Neutrophil (primary cell): ENCODE results near the gene CACNA1C.
"Not testable (repeated sequence)": the region's sequence is repeated elsewhere in the genome, so short reads cannot be mapped to it uniquely, and the experiment has no call there.

Experiments
- H3K27ac ChIP-seq: fragments of 200-600 bp; sonication (generic); 2 replicates; pipeline ENCODE4 v1.5.1; 2016; ENCODE audit warnings: mild to moderate bottlenecking, moderate library complexity
- H3K27me3 ChIP-seq: fragments of 200-600 bp; sonication (generic); 2 replicates; pipeline ENCODE4 v1.6.0; 2016; ENCODE audit warnings: mild to moderate bottlenecking
- H3K36me3 ChIP-seq: fragments of 200-600 bp; sonication (generic); 2 replicates; pipeline ENCODE4 v1.5.1; 2017
- H3K4me1 ChIP-seq, 2 experiments: fragments of 200-600 bp in 1 of 2; sonication (generic) in 1 of 2; 1 replicate in 1 of 2; 2 replicates in 1 of 2; pipeline versions ENCODE4 v1.5.1 to v1.6.1; 2013 to 2016; ENCODE audit warnings: low read depth in 1 of 2, low read length in 1 of 2, mild to moderate bottlenecking in 1 of 2, moderate library complexity in 1 of 2; ENCODE audit not compliant: control insufficient read depth in 1 of 2, insufficient read depth in 1 of 2
- H3K4me3 ChIP-seq, 2 experiments: fragments of 200-600 bp in 1 of 2; sonication (generic) in 1 of 2; 1 replicate in 1 of 2; 2 replicates in 1 of 2; pipeline ENCODE4 v1.5.1; 2013 to 2016; ENCODE audit warnings: low read depth in 1 of 2, low read length in 1 of 2, mild to moderate bottlenecking in 1 of 2, moderate library complexity in 1 of 2
- H3K9me3 ChIP-seq: fragments of 200-600 bp; sonication (generic); 2 replicates; pipeline ENCODE4 v1.5.1; 2016
- TF ChIP-seq, protein P1 (sequence below): fragments of 200-600 bp; sonication (generic); IDR thresholded peaks from 2 replicates; pipeline ENCODE4 v1.5.1; 2016; ENCODE audit warnings: antibody characterized with exemption

Gene CACNA1C

DNA sequence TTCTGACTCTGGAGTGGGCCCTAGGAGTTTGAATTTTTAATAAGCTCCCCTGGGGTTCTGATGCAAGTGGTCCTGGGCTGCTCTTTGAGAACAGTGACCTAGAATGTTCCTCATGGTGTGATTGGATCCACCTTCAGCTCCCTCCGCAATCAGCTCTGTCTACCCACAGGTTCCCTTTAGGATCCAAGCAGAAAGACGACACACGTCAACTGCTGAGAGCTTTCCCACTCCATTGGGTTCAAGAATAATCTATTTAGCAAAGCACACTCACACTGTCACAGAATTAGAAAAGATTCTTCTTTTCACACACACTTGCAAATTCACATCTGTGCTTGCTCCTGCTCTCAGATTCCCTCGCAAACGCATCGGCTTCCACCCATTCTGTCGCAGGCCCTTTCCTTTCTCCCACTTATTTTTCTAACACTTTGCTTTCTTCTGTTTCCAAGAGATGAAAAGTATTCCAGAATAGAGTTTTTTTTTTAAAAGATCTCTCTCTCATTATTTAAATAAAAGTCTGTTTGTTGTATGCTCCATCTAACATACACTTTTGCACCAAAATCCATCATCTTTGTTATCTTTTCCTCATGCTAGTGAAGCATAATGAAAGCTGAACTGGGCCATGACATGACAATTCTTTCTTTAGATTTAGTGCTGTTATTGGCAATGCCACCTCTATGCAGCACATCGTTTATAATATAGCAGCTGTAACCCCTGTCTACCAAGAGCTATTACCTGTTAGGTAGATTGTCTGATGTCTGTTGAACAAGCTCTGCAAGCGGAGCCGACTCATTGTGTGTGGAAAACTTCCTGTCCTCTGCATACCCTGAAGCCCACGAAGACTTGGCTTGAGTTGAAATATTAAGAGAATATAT lies 73.1 kb downstream of the CACNA1C start:
- TF ChIP-seq, protein P1, sequence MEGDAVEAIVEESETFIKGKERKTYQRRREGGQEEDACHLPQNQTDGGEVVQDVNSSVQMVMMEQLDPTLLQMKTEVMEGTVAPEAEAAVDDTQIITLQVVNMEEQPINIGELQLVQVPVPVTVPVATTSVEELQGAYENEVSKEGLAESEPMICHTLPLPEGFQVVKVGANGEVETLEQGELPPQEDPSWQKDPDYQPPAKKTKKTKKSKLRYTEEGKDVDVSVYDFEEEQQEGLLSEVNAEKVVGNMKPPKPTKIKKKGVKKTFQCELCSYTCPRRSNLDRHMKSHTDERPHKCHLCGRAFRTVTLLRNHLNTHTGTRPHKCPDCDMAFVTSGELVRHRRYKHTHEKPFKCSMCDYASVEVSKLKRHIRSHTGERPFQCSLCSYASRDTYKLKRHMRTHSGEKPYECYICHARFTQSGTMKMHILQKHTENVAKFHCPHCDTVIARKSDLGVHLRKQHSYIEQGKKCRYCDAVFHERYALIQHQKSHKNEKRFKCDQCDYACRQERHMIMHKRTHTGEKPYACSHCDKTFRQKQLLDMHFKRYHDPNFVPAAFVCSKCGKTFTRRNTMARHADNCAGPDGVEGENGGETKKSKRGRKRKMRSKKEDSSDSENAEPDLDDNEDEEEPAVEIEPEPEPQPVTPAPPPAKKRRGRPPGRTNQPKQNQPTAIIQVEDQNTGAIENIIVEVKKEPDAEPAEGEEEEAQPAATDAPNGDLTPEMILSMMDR: no peak
- Histone ChIP-seq H3K27ac (no peak overlapping the region), H3K36me3 (no peaks in the 10 kb centered on the region), H3K4me3 (no peak overlapping the region), H3K9me3 (no peaks in the 10 kb centered on the region), H3K4me1 (no peaks in the 10 kb centered on the region), H3K27me3 (peaks cover 4% of the 10 kb centered on the region)

DNA sequence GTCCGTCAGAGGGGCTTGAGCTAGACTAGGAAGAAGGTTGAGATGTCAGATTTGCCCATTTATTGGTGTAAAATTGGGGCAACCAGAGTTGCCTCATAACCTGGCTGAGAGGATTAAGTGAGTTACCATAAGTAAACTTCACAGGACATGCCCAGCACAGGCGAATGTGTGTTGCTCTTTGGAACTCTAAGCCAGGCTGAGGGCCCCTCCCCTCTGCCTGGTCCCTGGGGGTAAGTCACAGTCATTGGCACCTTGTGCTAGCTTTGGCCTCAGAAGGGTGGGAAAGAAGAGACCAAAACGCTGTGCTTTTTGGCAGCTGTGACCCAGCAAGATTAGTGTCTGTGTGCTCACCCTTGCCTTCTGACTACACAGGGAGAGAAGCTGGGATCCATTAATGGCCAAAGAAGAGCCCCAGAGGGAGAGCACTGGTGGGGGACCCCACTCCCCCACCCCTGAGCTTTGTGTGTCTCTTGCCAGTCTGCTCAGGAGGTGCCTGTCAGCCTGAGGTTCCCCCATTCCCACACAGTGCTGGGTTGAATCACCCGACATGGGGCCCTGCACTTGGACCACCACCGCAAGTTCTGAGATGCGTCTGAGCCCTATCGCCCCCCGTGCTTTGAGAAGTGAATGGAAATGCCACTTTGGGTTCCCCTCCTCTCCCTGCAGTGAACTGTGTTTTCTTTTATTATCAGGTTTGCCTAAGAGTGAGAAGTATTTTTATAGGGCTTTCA lies 74.1 kb downstream of the CACNA1C start:
- Histone ChIP-seq H3K36me3 (no peaks in the 10 kb centered on the region), H3K27ac (no peak overlapping the region), H3K9me3 (no peaks in the 10 kb centered on the region), H3K4me1 (no peaks in the 10 kb centered on the region), H3K4me3 (no peak overlapping the region), H3K27me3 (peaks cover 4% of the 10 kb centered on the region)
- TF ChIP-seq, protein P1: no peak

DNA sequence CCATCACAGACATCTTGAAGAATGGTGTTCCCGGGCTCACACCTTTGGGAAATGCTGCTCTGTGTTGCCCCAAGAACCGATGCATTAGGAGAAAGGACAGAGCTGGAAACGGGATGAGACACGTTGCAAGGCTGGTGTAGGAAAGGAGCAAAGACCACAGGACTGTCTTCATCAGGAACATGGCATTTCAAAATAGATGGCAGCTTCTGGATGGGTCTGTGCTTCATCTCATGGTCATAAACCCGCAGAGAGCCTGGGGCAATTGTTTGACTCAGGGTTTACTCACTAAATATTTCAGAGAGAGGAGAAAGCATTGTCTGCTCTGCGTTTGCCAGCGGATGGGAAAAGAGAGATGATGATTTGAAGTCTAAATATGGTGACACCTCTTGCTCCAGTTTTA lies 76.3 kb downstream of the CACNA1C start:
- Histone ChIP-seq H3K4me1 (no peaks in the 10 kb centered on the region), H3K27me3 (peaks cover 4% of the 10 kb centered on the region), H3K36me3 (no peaks in the 10 kb centered on the region), H3K4me3 (no peak overlapping the region), H3K27ac (no peak overlapping the region), H3K9me3 (no peaks in the 10 kb centered on the region)
- TF ChIP-seq, protein P1: no peak

DNA sequence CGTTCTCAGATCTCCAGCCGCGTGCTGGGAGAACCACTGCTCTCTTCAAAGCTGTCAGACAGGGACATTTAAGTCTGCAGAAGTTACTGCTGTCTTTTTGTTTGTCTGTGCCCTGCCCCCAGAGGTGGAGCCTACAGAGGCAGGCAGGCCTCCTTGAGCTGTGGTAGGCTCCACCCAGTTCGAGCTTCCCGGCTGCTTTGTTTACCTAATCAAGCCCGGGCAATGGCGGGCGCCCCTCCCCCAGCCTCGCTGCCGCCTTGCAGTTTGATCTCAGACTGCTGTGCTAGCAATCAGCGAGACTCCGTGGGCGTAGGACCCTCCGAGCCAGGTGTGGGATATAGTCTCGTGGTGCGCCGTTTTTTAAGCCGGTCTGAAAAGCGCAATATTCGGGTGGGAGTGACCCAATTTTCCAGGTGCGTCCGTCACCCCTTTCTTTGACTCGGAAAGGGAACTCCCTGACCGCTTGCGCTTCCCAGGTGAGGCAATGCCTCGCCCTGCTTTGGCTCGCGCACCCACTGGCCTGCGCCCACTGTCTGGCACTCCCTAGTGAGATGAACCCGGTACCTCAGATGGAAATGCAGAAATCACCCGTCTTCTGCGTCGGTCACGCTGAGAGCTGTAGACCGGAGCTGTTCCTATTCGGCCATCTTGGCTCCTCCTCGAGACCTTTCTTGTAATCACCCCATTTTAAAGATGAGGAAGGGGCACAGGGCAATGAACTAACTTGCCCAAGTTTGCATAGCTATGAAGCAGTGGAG lies 83.1 kb downstream of the CACNA1C start:
- not testable (repeated sequence) for H3K9me3 ChIP-seq, H3K4me1 ChIP-seq, H3K36me3 ChIP-seq, H3K27me3 ChIP-seq, H3K27ac ChIP-seq, H3K4me3 ChIP-seq

DNA sequence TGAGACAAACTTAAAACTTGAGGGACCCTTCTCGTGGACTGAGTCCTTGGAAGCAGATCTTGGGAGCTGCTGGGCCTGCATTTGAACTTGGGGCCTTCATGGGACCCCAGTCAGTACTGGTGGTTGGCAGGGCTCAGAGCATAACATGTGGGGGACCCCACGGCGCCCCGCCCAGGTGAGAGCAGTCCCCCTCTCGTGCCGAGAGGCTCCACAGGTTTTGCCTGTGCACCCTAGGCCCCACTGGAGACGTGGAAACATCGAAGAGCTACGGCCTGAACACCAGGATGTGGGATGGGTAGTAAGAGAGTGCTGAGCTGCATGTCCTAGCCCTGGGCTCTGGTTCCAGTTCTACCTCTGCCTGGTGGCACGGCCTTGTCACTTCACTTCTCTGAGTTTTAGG lies 84.1 kb downstream of the CACNA1C start:
- H3K4me3 ChIP-seq: no peak overlapping the region
- no peaks in the 10 kb centered on the region for H3K4me1 ChIP-seq
- no peaks in the 10 kb centered on the region for H3K36me3 ChIP-seq
- TF ChIP-seq, protein P1: no peak
- no peaks in the 10 kb centered on the region for H3K27me3 ChIP-seq
- H3K9me3 ChIP-seq: no peaks in the 10 kb centered on the region
- no peak overlapping the region for H3K27ac ChIP-seq
